ENCODE data around the gene AKR1B1. TPM values are rescaled to one million over a fixed set of nuclear protein-coding genes. Genes with fewer than 3 reads are reported as not detected.

AKR1B1 gene
- total and polyA plus RNA-seq, 2 donors (not counting 3 experiments of a cell fraction or from before 2014, with no cell fraction given), result 159 to 193 TPM

DNA sequence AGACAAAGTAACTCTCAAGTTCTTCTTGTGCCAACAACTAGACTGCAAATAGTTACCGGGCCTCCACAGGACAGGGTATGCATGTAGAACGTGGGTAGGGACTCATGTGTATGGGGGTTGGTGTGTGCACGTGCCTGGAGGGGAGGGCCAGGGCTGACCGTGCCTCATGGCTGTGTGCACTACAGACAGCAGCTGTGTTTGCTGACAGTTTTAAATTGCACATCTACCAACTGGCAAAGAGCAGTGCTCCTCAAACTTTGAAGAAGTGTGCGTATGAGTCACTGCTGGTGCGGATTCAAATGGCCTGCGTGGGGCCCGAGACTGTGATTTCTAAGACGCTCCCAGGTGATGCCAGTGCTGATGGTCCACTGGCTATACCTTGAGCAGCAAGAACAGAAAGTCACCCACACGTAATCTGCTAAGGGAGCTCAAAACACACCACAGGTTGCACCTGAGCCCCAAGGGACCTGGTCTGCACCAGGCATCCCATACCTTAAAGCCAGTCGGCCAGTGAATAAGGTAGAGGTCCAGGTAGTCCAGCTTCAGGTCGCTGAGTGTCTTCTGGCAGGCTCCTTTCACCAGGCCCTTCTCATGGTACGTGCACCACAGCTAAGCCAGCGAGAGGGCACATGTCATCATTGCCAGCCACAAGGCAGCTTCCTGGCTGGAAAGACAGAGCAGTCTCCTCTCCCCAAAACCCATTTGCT is 8.5 kb downstream of the AKR1B1 start:
- H4K20me1 ChIP-seq (replicated peaks; ENCODE audit: control insufficient read depth, extremely low read depth, insufficient read depth, low read length), result no peaks in the 10 kb centered on the region
- no peak for FAIRE-seq
- H3K9ac ChIP-seq (replicated peaks; ENCODE audit: extremely low read depth, insufficient read depth, low read length), result no peak overlapping the region
- no peak overlapping the region for H3K27ac ChIP-seq (ENCODE audit: insufficient read depth, low read depth, low read length)
- dilution Hi-C loops (cut with MboI; ENCODE audit: extremely low pct_ligation_motif_present, low sequenced_read_pairs) (no loop called here), intact Hi-C loops (cut with micrococcal nuclease) (no loop called here)
- POLR2A ChIA-PET, result no interaction called here
- H3K4me2 ChIP-seq (ENCODE audit: insufficient read depth, low read length), result no peak overlapping the region
- H3K9me1 ChIP-seq (replicated peaks; ENCODE audit: control insufficient read depth, extremely low read depth, insufficient read depth, low read length), result no peaks in the 10 kb centered on the region
- TF ChIP-seq JUN (IDR thresholded peaks at IDR 0.05; ENCODE audit: borderline replicate concordance, insufficient read depth, insufficient read length, low read depth), result no peak
- TF ChIP-seq, protein P1, sequence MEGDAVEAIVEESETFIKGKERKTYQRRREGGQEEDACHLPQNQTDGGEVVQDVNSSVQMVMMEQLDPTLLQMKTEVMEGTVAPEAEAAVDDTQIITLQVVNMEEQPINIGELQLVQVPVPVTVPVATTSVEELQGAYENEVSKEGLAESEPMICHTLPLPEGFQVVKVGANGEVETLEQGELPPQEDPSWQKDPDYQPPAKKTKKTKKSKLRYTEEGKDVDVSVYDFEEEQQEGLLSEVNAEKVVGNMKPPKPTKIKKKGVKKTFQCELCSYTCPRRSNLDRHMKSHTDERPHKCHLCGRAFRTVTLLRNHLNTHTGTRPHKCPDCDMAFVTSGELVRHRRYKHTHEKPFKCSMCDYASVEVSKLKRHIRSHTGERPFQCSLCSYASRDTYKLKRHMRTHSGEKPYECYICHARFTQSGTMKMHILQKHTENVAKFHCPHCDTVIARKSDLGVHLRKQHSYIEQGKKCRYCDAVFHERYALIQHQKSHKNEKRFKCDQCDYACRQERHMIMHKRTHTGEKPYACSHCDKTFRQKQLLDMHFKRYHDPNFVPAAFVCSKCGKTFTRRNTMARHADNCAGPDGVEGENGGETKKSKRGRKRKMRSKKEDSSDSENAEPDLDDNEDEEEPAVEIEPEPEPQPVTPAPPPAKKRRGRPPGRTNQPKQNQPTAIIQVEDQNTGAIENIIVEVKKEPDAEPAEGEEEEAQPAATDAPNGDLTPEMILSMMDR (IDR thresholded peaks at IDR 0.05; ENCODE audit: extremely low read depth in 1 of 2, insufficient read depth in 1 of 2, low read depth in 1 of 2, low read length in 2 of 2), result no peak
- TF ChIP-seq POLR2AphosphoS5 (IDR thresholded peaks at IDR 0.05; ENCODE audit: insufficient read depth, low read depth, low read length), result no peak
- TF ChIP-seq MYC (IDR thresholded peaks at IDR 0.05; ENCODE audit: low read depth, low read length), result no peak
- no peak for TF ChIP-seq POLR2A (IDR thresholded peaks at IDR 0.05; ENCODE audit: low read depth, low read length)
- no peak for TF ChIP-seq EZH2 (IDR thresholded peaks at IDR 0.05; ENCODE audit: borderline replicate concordance, low read depth, low read length, severe bottlenecking)
- TF ChIP-seq, protein P2, sequence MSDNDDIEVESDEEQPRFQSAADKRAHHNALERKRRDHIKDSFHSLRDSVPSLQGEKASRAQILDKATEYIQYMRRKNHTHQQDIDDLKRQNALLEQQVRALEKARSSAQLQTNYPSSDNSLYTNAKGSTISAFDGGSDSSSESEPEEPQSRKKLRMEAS (IDR thresholded peaks at IDR 0.05; ENCODE audit: insufficient read depth, insufficient read length), result no peak
- no peak for TF ChIP-seq GATA2 (IDR thresholded peaks at IDR 0.05; ENCODE audit: insufficient read depth, insufficient read length, low read depth, low read length)
- no peak for TF ChIP-seq FOS (IDR thresholded peaks at IDR 0.05; ENCODE audit: borderline replicate concordance, insufficient read depth, low read length)
- no peaks in the 10 kb centered on the region for H3K27me3 ChIP-seq (ENCODE audit: control insufficient read depth in 2 of 2, insufficient read depth in 2 of 2, low read length in 2 of 2)
- H3K79me2 ChIP-seq (ENCODE audit: control insufficient read depth, insufficient read depth, low read length), result peaks cover 25% of the 10 kb centered on the region
- no peaks in the 10 kb centered on the region for H3K9me3 ChIP-seq (replicated peaks; ENCODE audit: control insufficient read depth, insufficient read depth, low read length)
- H2AFZ ChIP-seq (ENCODE audit: low read depth, low read length), result no peak overlapping the region
- peaks cover 34% of the 10 kb centered on the region for H3K4me1 ChIP-seq (ENCODE audit: control insufficient read depth, extremely low read depth, insufficient read depth, low read length)
- CTCF ChIA-PET, result interaction anchor here (1.4 to 2.8 kb wide), 3 partner anchors 8 to 96 kb away, joined by 3 to 17 read pairs (median 11); partner anchors contain the start of gene AKR1B1
- H3K4me3 ChIP-seq (replicated peaks in 1 of 3; ENCODE audit: insufficient read depth in 1 of 3, low read depth in 1 of 3, low read length in 3 of 3), result no peak overlapping the region
- no peak for DNase-seq (ENCODE audit: low read depth, low spot score)
- BruUV-seq (replicated peaks), result no TSS peak
- H3K36me3 ChIP-seq (ENCODE audit: control insufficient read depth in 2 of 2, extremely low read depth in 1 of 2, insufficient read depth in 2 of 2, low read length in 2 of 2), result peaks cover 8 to 20% of the 10 kb centered on the region in 2 experiments

Measured in endothelial cell of umbilical vein (primary cell).